GM15510 (cell line): Measurements from ENCODE around the gene WFDC12.

Source experiments
- POLR2A ChIP-seq: IDR thresholded peaks from 3 replicates; pipeline ENCODE4 v1.6.1; 2011; ENCODE audit warnings: borderline replicate concordance; ENCODE audit not compliant: insufficient read length; ENCODE audit errors: extremely low read depth

WFDC12 gene

DNA sequence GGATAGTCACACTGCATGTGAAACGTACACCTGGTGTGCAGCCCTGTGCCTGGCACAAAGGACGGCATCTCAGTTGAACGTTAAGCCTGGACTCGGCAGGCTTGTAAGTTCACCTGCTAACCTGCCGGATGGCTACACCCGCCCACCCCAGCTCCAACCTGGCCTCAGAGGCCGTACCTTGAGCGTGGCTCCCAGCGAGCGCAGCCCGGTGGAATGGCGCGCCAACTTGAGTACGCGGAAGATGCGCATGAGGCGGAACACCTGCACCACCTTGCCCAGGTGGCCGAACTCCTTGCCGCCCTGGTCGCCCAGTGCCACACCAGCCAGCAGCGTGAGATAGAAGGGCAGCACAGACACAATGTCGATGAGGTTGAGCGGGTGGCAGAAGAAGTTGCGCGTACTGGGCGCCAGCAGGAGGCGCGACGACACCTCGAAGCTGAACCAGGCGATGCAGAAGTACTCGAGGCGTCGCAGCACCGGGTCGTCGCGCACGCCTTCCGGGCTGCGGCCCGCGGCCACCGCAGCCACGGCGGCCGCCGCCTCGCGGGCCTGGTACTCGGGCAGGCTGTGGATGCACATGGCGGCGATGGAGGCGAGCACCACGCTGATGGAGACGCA is 26.7 kb downstream of the WFDC12 start:
- no peak for TF ChIP-seq POLR2A

DNA sequence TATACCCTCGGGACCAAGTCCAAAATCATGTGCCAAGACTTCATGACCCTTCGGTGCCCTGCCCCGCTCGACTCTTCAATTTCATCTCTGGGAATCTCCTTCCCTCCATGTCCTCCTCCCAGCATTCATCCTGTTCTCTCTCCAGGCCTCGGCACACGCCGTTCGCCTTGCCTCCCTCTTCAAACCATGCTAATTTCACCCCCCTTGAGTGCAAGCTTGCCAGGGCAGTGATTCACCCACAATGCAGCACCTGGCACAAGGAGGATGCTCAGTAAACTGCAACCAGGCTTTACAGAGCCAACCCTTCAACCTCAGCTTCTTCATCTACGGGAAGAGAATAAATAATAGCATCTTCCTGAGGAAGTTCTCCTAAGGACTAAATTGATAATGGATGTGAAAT is 27.5 kb downstream of the WFDC12 start:
- no peak for TF ChIP-seq POLR2A

DNA sequence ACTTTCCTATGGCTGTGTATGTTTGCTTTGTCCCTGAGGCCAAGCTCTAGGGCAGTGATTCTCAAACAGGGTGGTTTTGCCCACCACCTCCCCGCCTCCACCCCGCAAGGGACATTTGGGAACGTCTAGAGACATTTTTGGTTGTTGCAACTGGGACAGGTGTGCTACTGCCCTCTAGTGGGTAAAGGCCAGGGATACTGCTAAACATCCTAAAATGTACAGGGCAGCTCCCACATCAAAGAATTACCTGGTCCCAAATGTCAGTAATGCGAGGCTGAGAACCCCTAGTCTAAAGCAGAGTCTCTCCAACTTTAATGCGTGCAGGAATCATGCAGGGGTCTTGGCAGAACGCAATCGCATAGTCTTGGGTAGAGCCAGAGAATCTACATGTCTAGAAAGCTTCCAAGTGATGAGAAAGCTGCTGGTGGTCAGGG is 28.4 kb downstream of the WFDC12 start:
- no peak for TF ChIP-seq POLR2A

DNA sequence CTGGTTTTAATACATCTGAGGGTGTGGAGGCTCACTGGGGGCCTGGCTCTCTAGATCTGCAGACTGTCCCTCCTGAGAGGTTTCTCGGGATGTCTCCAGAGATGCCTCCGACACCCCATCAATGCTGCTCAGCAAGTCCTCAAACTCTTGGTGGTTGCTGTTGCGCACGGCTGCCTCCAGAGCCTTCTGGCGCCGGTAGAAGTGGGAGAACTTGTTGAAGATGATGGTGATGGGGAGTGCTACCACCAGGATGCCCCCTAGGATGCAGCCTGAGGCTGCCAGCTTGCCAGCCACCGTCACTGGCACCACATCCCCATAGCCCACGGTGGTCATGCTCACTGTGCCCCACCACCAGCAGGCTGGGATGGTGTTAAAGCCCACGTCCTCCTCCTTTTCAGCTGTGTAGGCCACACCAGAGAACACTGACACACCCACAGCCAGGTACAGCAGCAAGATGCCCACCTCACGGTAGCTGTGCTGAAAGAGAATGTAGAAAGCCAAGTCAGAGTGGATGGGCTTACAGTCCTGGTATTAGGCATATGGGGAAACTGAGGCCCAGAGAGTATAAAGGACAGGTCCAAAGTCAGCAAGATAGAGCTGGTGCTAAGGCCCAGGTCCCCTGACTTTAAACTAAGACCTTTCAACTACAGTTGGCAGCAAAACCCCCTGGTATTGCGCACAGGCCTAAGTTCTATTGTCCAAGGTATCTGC is 29.2 kb downstream of the WFDC12 start:
- no peak for TF ChIP-seq POLR2A

DNA sequence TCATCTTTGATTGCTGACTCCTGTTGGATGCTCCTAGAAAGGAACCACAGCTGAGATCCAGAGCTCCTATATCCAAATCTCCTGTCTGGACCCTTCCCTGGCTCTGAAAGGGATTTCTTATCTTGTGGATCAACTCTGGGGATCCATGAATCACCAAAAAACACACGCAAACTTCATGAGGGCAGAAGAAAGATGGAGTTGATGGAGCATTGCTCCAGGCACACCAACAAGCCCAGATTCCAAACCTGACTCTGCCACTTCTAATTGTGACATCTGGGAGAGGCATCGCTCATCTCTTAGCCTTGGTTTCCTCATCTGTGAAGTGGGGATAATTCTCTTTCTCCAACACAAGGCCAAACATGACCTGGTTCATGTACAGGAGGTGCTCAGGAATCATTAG is 30.1 kb downstream of the WFDC12 start:
- no peak for TF ChIP-seq POLR2A

DNA sequence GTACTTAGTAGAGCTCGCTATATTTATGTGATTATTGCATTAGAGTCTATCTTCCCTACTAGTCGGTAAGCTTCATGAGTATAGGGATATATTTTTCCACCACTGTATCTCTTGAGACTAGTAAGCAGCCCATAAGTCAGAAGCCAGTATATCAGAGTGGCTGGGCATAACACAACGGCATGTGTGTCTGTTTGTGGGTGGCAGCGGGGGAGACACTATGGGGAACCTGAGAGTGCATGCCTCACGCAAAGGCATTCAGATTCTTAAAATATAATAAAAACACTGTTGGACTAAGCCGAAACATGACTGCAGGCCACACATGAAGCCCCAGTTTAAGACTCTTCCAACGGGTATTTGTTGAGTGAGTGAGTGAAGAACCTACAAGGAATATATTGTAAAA is 31.4 kb downstream of the WFDC12 start:
- no peak for TF ChIP-seq POLR2A

DNA sequence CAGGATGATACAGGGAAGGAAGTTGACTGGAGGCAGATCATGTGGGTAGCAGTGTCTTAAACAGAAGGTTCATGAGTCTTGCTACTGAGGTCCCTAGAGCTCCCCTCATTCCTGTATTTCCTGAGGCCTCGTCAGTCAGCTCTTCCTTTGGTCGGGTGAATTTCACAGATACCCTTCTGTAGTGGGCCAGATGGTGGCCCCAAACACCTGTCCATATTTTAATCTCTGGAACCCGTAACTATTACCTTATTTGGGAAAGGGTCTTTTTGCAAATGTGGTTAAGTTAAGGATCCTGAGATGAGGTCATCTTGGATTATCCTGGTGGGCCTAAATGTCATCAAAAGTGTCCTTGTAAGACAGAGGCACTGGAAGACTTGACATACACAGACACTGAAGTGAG is 32.9 kb downstream of the WFDC12 start:
- TF ChIP-seq POLR2A, result no peak

DNA sequence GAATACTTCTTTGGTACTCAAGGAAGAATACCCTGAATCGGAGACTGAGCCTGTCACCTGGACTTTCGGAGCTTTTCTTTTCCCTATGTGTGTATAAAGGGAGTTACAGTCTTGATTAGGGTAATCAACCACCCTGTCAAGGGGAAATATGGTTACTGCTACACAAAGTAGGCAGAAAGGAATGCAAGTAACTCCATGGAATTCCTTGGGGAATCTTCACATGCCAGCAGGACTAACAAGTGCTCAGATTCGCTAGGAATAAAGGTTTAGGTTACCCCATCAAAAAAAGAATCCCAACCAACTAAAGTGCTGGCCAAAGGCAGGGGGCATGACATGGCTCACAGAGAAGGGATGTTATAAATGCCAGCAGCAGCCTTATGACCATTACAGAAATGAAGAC is 33.8 kb downstream of the WFDC12 start:
- no peak for TF ChIP-seq POLR2A

DNA sequence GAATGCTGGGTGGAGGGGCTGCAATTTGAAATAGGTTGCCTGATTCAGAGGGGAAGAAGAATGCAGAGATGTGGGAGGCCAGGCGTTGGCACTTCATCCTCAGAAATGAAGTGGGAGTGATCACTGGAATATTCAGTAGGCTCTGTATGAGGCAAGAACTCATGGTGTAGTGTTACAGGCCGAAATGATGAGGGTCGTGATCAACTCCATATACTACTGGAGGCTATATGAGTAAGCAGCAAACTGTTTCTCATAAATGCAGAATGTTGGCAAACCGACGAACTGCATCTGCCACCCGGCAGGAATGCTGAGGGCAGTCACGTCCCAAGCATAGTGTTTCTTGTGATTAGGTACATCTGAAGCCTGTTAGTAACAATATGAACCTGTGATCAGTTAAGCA is 36.0 kb downstream of the WFDC12 start:
- TF ChIP-seq POLR2A, result no peak

DNA sequence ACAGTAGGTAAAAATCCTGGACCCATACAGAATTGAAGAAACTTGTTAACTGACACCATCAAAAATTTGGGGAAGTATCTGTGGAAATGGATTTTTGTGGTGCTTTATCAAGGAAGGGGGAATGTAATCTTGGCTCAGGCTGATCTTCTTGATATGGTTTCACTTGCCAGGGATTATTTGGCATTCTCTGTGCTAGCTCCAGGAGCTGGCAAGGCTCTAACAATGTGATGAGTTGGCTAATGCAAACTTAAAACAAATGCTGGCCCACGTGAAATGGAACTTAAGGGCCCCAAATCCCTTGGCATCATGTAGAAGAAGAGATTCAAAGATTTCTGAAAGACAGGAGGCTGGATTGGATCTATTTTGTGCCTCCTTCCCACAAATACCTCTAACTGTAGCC is 36.5 kb downstream of the WFDC12 start:
- TF ChIP-seq POLR2A, result no peak

DNA sequence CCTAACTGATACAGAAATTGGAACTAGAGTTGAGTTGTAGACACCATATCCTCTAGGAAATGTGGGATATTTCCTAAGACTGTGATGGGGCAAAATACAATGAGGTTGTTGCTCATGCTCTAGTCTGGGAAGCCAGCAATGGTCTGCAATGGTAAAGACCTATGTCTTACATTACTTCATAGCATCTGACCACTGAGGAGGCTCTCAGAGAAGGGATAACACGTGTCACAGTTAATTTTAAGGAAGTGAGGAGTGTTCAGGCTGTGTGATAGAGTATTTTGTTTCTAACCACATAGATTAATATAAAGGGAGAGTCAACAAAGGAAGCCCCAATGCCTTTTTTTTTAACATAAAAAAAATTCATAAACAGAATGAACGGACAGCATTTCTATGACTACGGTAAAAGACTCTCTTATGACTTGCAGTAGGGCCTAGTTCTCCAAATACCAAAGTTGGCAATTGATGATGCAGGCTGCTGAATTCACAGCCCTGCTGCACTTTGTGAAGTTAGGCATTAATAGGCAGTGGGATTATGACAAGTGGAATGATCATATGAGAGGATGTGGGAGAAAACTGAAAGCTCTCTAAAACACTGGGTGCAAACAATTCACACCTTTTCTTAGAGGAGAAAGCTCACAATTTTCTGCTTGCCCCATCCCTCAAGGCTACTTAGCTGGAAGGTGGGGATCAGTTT is 37.0 kb downstream of the WFDC12 start:
- no peak for TF ChIP-seq POLR2A

DNA sequence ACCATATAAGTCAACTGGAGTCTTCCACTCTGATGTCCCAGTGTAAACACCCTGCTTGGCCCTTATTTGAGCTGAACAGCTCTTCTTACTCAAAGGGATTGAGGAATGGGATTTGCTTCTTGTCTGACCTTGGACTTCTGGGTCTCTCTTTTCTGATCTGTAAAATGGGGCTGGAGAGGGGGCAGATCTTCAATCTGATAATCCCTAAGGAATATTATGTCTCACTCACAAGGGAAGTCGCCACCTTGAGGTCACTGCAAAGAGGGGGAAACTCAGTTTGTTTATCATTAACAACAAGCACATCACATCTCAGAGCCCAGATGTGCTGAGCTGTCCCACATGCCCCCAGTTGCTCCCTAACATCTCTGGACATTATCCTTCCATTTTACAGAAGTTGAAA is 38.4 kb downstream of the WFDC12 start:
- TF ChIP-seq POLR2A, result no peak

DNA sequence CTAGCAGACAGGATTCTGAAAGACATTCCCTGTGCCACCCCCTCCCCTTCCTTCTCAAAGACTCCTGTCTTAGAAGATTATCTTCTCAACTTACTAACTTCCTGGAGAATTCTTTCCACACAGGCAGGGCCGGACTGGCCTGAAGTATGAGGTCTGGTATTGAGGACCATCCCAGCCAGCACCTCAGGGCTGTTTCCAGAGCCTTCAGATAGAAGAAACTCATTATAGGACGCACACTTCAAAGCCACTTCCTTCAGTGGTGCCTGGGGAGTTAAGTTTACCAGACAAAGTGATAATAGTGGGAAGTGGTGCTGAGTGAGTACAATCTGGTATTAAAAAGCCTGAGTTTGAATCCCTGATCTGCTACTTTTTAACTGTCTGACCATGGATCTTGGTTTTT is 39.0 kb downstream of the WFDC12 start:
- no peak for TF ChIP-seq POLR2A

DNA sequence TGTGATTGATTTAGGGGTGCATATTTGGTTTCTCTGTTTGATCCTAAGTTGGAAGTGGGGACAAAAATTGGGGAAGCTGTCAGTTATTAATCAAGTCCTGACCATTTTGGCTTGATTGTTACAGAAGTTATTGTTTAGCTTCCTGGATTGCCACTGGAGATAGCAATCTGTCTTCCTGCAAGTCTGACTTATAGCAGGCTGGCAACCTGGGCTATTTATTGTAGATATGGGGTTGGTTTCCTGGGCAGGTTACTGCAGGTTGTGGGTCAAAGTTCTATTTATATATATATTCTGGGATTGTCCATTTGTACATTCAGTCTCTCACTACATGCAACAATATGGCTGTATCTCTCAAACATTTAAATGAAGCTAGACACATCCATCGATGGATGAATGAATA is 41.1 kb downstream of the WFDC12 start:
- no peak for TF ChIP-seq POLR2A

DNA sequence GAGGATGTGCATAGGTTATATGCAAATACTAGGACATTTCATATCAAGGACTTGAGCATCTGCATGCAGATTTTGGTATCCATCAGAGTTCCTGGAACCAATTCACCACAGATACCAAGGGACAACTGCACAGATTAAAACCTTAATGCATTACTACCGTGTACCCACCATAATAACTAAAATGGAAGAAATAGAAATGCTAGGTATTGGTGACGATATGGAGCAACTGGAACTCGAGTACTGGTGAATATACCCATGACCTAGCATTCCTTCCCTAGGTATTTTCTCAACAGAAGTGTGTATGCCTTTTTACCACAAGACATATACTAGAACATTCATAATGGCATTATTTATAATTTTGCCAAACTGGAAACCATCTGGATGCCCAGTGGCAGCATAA is 41.8 kb downstream of the WFDC12 start:
- TF ChIP-seq POLR2A, result no peak
